HEK293 (cell line): Measurements from ENCODE around the gene ACTR1A.

Source experiments
- CTCF ChIA-PET: fragments of 350-600 bp; formaldehyde crosslinking; extraction: SDS; loops from one replicate; lab custom pipeline; 2021; ENCODE audit warnings: antibody characterized with exemption; lab: Yijun Ruan, JAX
- POLR2A ChIA-PET: fragments of 300-600 bp; formaldehyde crosslinking; extraction: SDS; loops from one replicate; lab custom pipeline; 2020; ENCODE audit warnings: antibody characterized with exemption, inconsistent platforms; lab: Yijun Ruan, JAX
- H3K27ac ChIP-seq: fragments of 200-500 bp; sonication (Bioruptor generic); 2 replicates; pipeline ENCODE4 v1.5.1; 2014; ENCODE audit warnings: low read depth, low read length, control low read depth, inconsistent platforms; ENCODE audit errors: extremely low read depth
- H3K36me3 ChIP-seq, 2 experiments: fragments of 200-500 bp in 1 of 2; sonication (Bioruptor generic) in 1 of 2; 1 replicate in 1 of 2; 2 replicates in 1 of 2; pipeline ENCODE4 v1.5.1; 2014 to 2017; ENCODE audit warnings: inconsistent platforms in 2 of 2, low read length in 2 of 2; ENCODE audit not compliant: control insufficient read depth in 2 of 2, insufficient read depth in 1 of 2
- H3K4me1 ChIP-seq: fragments of 200-500 bp; sonication (Bioruptor generic); 2 replicates; pipeline ENCODE4 v1.5.1; 2014; ENCODE audit warnings: mild to moderate bottlenecking, low read length, inconsistent platforms; ENCODE audit not compliant: control insufficient read depth, insufficient read depth
- H3K4me3 ChIP-seq: 2 replicates; pipeline ENCODE4 v1.5.1; 2011; ENCODE audit warnings: low read depth, mild to moderate bottlenecking, control low read depth, low read length, moderate library complexity
- H3K9me3 ChIP-seq: fragments of 200-500 bp; sonication (Bioruptor generic); 2 replicates; pipeline ENCODE4 v1.5.1; 2014; ENCODE audit warnings: low read depth, low read length, inconsistent platforms; ENCODE audit not compliant: control insufficient read depth, insufficient read depth
- EGR2 ChIP-seq: fragments of 450-650 bp; formaldehyde crosslinking; IDR thresholded peaks from 2 replicates; pipeline ENCODE4 v1.5.1; 2016; ENCODE audit warnings: low read depth, missing biosample characterization, missing genetic modification characterization
- FEZF1 ChIP-seq: fragments of 450-650 bp; formaldehyde crosslinking; IDR thresholded peaks from 2 replicates; pipeline ENCODE4 v1.5.1; 2016; ENCODE audit warnings: missing biosample characterization, missing genetic modification characterization
- GLIS1 ChIP-seq: fragments of 450-650 bp; formaldehyde crosslinking; IDR thresholded peaks from 2 replicates; pipeline ENCODE4 v1.5.1; 2016; ENCODE audit warnings: missing biosample characterization, missing genetic modification characterization
- HOXA7 ChIP-seq: sonication (generic); formaldehyde crosslinking; IDR thresholded peaks from 2 replicates; pipeline ENCODE4 v1.8.1; 2022; ENCODE audit warnings: missing genetic modification reagents, borderline replicate concordance
- HOXD13 ChIP-seq: sonication (generic); formaldehyde crosslinking; IDR thresholded peaks from 2 replicates; pipeline ENCODE4 v1.8.0; 2022; ENCODE audit warnings: missing genetic modification reagents, borderline replicate concordance
- MEIS1 ChIP-seq: sonication (generic); formaldehyde crosslinking; IDR thresholded peaks from 2 replicates; pipeline ENCODE4 v1.8.1; 2022; ENCODE audit warnings: missing genetic modification reagents, mild to moderate bottlenecking, borderline replicate concordance
- PRDM2 ChIP-seq: fragments of 450-650 bp; formaldehyde crosslinking; IDR thresholded peaks from 2 replicates; pipeline ENCODE4 v1.5.1; 2016; ENCODE audit warnings: missing biosample characterization, missing genetic modification characterization, borderline replicate concordance
- PRDM6 ChIP-seq: fragments of 450-650 bp; formaldehyde crosslinking; IDR thresholded peaks from 2 replicates; pipeline ENCODE4 v1.5.1; 2017; ENCODE audit warnings: missing biosample characterization, missing genetic modification characterization
- RBAK ChIP-seq: fragments of 450-650 bp; formaldehyde crosslinking; IDR thresholded peaks from 2 replicates; pipeline ENCODE4 v1.5.1; 2016; ENCODE audit warnings: missing biosample characterization, missing genetic modification characterization
- TRIM28 ChIP-seq: IDR thresholded peaks from 2 replicates; pipeline ENCODE4 v1.6.1; 2011; ENCODE audit warnings: low read length, control low read depth, borderline replicate concordance
- ZBTB21 ChIP-seq: fragments of 450-650 bp; formaldehyde crosslinking; IDR thresholded peaks from 2 replicates; pipeline ENCODE4 v1.5.1; 2017; ENCODE audit warnings: missing biosample characterization, missing genetic modification characterization
- ZFP37 ChIP-seq: fragments of 450-650 bp; formaldehyde crosslinking; IDR thresholded peaks from 2 replicates; pipeline ENCODE4 v1.5.1; 2016; ENCODE audit warnings: missing biosample characterization, missing genetic modification characterization
- ZFP69B ChIP-seq: fragments of 450-650 bp; formaldehyde crosslinking; IDR thresholded peaks from 2 replicates; pipeline ENCODE4 v1.5.1; 2016; ENCODE audit warnings: missing biosample characterization, missing genetic modification characterization
- ZNF148 ChIP-seq: fragments of 450-650 bp; formaldehyde crosslinking; IDR thresholded peaks from 2 replicates; pipeline ENCODE4 v1.5.0; 2017; ENCODE audit warnings: missing biosample characterization, missing genetic modification characterization, borderline replicate concordance
- ZNF175 ChIP-seq: fragments of 450-650 bp; formaldehyde crosslinking; IDR thresholded peaks from 2 replicates; pipeline ENCODE4 v1.5.1; 2016; ENCODE audit warnings: missing biosample characterization, missing genetic modification characterization
- ZNF184 ChIP-seq: fragments of 450-650 bp; IDR thresholded peaks from 2 replicates; pipeline ENCODE4 v1.5.1; 2018; ENCODE audit warnings: missing biosample characterization, mild to moderate bottlenecking, missing genetic modification characterization
- ZNF211 ChIP-seq: fragments of 450-650 bp; formaldehyde crosslinking; IDR thresholded peaks from 2 replicates; pipeline ENCODE4 v1.5.1; 2016; ENCODE audit warnings: low read depth, missing biosample characterization, missing genetic modification characterization
- ZNF266 ChIP-seq: fragments of 450-650 bp; formaldehyde crosslinking; IDR thresholded peaks from 2 replicates; pipeline ENCODE4 v1.5.1; 2016; ENCODE audit warnings: missing biosample characterization, missing genetic modification characterization, low read depth
- ZNF433 ChIP-seq: fragments of 450-650 bp; formaldehyde crosslinking; IDR thresholded peaks from 2 replicates; pipeline ENCODE4 v1.5.1; 2016; ENCODE audit warnings: missing biosample characterization, missing genetic modification characterization, low read depth
- ZNF548 ChIP-seq: fragments of 450-650 bp; formaldehyde crosslinking; IDR thresholded peaks from 2 replicates; pipeline ENCODE4 v1.5.1; 2016; ENCODE audit warnings: missing biosample characterization, missing genetic modification characterization
- ZNF610 ChIP-seq: fragments of 450-650 bp; formaldehyde crosslinking; IDR thresholded peaks from 2 replicates; pipeline ENCODE4 v1.5.1; 2016; ENCODE audit warnings: missing biosample characterization, missing genetic modification characterization, borderline replicate concordance
- ZNF623 ChIP-seq: fragments of 450-650 bp; formaldehyde crosslinking; IDR thresholded peaks from 2 replicates; pipeline ENCODE4 v1.5.1; 2016; ENCODE audit warnings: missing biosample characterization, missing genetic modification characterization
- ZNF692 ChIP-seq: fragments of 450-650 bp; formaldehyde crosslinking; IDR thresholded peaks from 2 replicates; pipeline ENCODE4 v1.5.1; 2016; ENCODE audit warnings: missing biosample characterization, missing genetic modification characterization
- ZNF747 ChIP-seq: fragments of 450-650 bp; formaldehyde crosslinking; IDR thresholded peaks from 2 replicates; pipeline ENCODE4 v1.5.1; 2016; ENCODE audit warnings: missing biosample characterization, missing genetic modification characterization
- ZNF777 ChIP-seq: fragments of 450-650 bp; formaldehyde crosslinking; IDR thresholded peaks from 2 replicates; pipeline ENCODE4 v1.5.1; 2017; ENCODE audit warnings: missing biosample characterization, missing genetic modification characterization, borderline replicate concordance

Gene ACTR1A

GRCh38 chr10:102452672-102453340, 49.7 kb downstream of the ACTR1A start:
- ChIA-PET POLR2A (interaction anchor here (0.6 to 5.3 kb wide), 7 partner anchors 8 to 58 kb away, joined by 3 to 60 read pairs (median 7); partner anchors contain the start of genes CUEDC2 and NFKB2), CTCF (interaction anchor here (0.6 to 1.2 kb wide), 8 partner anchors 9 to 282 kb away, joined by 3 to 5 read pairs (median 3); partner anchors contain the start of genes ACTR1A and FBXL15)
- Histone ChIP-seq H3K27ac (no peak overlapping the region; the same call in 1 of the 2 replicates), H3K9me3 (no peaks in the 10 kb centered on the region), H3K36me3 (peaks cover 14 to 36% of the 10 kb centered on the region in 2 experiments; a peak in 2 of 3 replicates), H3K4me3 (no peak overlapping the region), H3K4me1 (peaks cover 5% of the 10 kb centered on the region)
- TF ChIP-seq ZNF433 (tag by site-specific recombination), result no peak
- TF ChIP-seq ZNF777 (tag by site-specific recombination), result no peak
- TF ChIP-seq ZNF148, result no peak
- TF ChIP-seq GLIS1 (tag by site-specific recombination), result peak; percentile 46; the same call in 1 of the 2 replicates
- peak; percentile 94 for TF ChIP-seq ZBTB21 (tag by site-specific recombination)
- TF ChIP-seq ZNF747 (tag by site-specific recombination), result no peak
- TF ChIP-seq FEZF1 (tag by site-specific recombination), result no peak
- no peak for TF ChIP-seq PRDM6 (tag by site-specific recombination)
- TF ChIP-seq HOXA7 (CRISPR knock-in tag), result no peak
- no peak for TF ChIP-seq ZNF610 (tag by site-specific recombination)
- no peak for TF ChIP-seq ZNF175 (tag by site-specific recombination)
- no peak for TF ChIP-seq RBAK (tag by site-specific recombination)
- TF ChIP-seq TRIM28, result no peak
- TF ChIP-seq ZNF623 (tag by site-specific recombination), result 0 out of 2 replicates have a peak, but pooled peaks have one; percentile 19
- no peak for TF ChIP-seq ZNF211 (tag by site-specific recombination)
- TF ChIP-seq ZNF548, result no peak
- no peak for TF ChIP-seq MEIS1 (CRISPR knock-in tag)
- TF ChIP-seq ZFP69B (tag by site-specific recombination), result peak; percentile 83
- peak; percentile 84 for TF ChIP-seq ZFP37 (tag by site-specific recombination)
- peak; percentile 71; the same call in 1 of the 2 replicates for TF ChIP-seq ZNF184 (tag by site-specific recombination)
- TF ChIP-seq ZNF692, result peak; percentile 71; the same call in 1 of the 2 replicates
- TF ChIP-seq PRDM2 (tag by site-specific recombination), result no peak
- no peak for TF ChIP-seq HOXD13 (CRISPR knock-in tag)
- no peak for TF ChIP-seq EGR2 (tag by site-specific recombination)
- TF ChIP-seq ZNF266 (tag by site-specific recombination), result no peak
